Suppressor macrophage (primary cell): Measurements from ENCODE around the gene ZNF426.
A peak's percentile ranks its signal among the peaks of the same experiment; 100 is the strongest.
"Not testable (repeated sequence)": the region's sequence is repeated elsewhere in the genome, so short reads cannot be mapped to it uniquely, and the experiment has no call there.

ENCODE experiments used
- DNase-seq, 4 experiments: peaks; one replicate each; pipeline ENCODE4 v3.0.0-alpha.2; 2020 to 2022
- total RNA-seq, 17 experiments: gene quantifications; one replicate each; lab custom pipeline; 2026; ENCODE audit warnings: mixed read lengths in 6 of 17, inconsistent platforms in 3 of 17; lab: John Stamatoyannopoulos, UW

The ZNF426 gene
- total RNA-seq = 9.9 to 33.4 (median 22.3) reads per million in 17 experiments

- DNase-seq = peak; percentile 92 to 94 (median 93)
Measured at GRCh38 chr19:9538183-9539058, at the start of gene ZNF426. Gene ZNF426 (minus strand): TSS chr19:9538645. CDS start chr19:9536232, 2,413 bp downstream.

- peak; percentile 72 to 79 (median 77) for DNase-seq
Measured at GRCh38 chr19:9586764-9587163, 48.3 kb upstream of the ZNF426 start.

GRCh38 chr19:9584073-9584833 lies 45.8 kb upstream of the ZNF426 start, which contains the start of gene ZNF121:
Gene ZNF121 (minus strand): TSS chr19:9584504. CDS start chr19:9568097, 16,407 bp downstream.
- peak; percentile 89 to 94 (median 92) for DNase-seq

- DNase-seq = not testable (repeated sequence)
Measured at GRCh38 chr19:9582081-9582725, 43.8 kb upstream of the ZNF426 start.

- no peak for DNase-seq
Measured at GRCh38 chr19:9580728-9581127, 42.3 kb upstream of the ZNF426 start.

GRCh38 chr19:9570255-9570654 lies 31.8 kb upstream of the ZNF426 start:
- no peak for DNase-seq

GRCh38 chr19:9566729-9567128 lies 28.3 kb upstream of the ZNF426 start:
- no peak for DNase-seq

- DNase-seq = peak in 2 of 4 experiments; percentile 12 to 19
Measured at GRCh38 chr19:9565900-9566705, 27.7 kb upstream of the ZNF426 start.

GRCh38 chr19:9552536-9553274 lies 14.3 kb upstream of the ZNF426 start:
- no peak for DNase-seq

- no peak for DNase-seq
Measured at GRCh38 chr19:9547870-9548269, 9.4 kb upstream of the ZNF426 start.

- DNase-seq = not testable (repeated sequence)
Measured at GRCh38 chr19:9541281-9541680, 2.8 kb upstream of the ZNF426 start.

GRCh38 chr19:9539921-9540320 lies 1.5 kb upstream of the ZNF426 start:
- not testable (repeated sequence) for DNase-seq

- not testable (repeated sequence) for DNase-seq
Measured at GRCh38 chr19:9539201-9539600, 756 bp upstream of the ZNF426 start.

- DNase-seq = no peak
Measured at GRCh38 chr19:9535934-9536333, 2.5 kb downstream of the ZNF426 start.

- DNase-seq = no peak
Measured at GRCh38 chr19:9531933-9532332, 6.5 kb downstream of the ZNF426 start.

GRCh38 chr19:9528757-9529336 lies 9.6 kb downstream of the ZNF426 start:
- DNase-seq = peak in 1 of 4 experiments; percentile 1

- peak in 1 of 4 experiments; percentile 1 for DNase-seq
Measured at GRCh38 chr19:9523885-9524474, 14.5 kb downstream of the ZNF426 start.

- DNase-seq = no peak
Measured at GRCh38 chr19:9507285-9507684, 31.2 kb downstream of the ZNF426 start.

GRCh38 chr19:9500796-9501195 lies 37.6 kb downstream of the ZNF426 start:
- no peak for DNase-seq
